Stimulated activated CD4-positive, alpha-beta T cell treated with anti-CD3 and anti-CD28 coated beads, Interleukin-1b, Interleukin-23, amount 100 ng/mL, for 48 hours (primary cell): ENCODE results near the gene PIGH.
"Not testable (repeated sequence)": the region's sequence is repeated elsewhere in the genome, so short reads cannot be mapped to it uniquely, and the experiment has no call there.

Experiments
- DNase-seq: peaks from one replicate; pipeline ENCODE4 v3.0.0-alpha.2; 2020

PIGH gene

GRCh38 chr14:67607646-67608045 is 7.6 kb upstream of the PIGH start:
- DNase-seq, result no peak

DNA sequence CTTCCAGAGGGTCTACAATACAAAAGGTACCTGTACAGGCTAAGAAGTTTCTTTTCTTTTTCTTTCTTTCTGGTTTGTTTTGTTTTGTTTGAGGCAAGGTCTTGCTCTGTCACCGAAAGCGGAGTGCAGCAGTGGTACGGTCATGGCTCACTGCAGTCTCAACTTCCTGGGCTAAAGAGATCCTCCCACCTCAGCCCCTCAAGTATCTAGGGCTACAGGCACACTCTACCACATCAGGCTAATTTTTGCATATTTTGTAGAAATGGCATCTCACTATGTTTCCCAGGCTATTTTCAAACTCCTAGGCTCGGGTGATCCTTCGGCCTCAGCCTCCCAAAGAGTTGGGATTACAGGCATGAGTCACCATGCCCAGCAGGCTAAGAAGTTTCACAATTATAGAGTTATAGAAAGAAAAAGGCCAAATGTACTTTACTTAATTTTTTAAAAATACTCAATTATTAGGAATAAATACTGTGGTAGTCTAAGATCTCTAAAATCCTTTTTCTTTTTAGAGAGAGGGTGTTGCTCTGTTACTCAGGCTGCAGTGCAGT is 3.0 kb upstream of the PIGH start:
- no peak for DNase-seq

- DNase-seq, result no peak
Measured at GRCh38 chr14:67602076-67602475, 2.0 kb upstream of the PIGH start.

GRCh38 chr14:67600562-67600974 is 500 bp upstream of the PIGH start:
- not testable (repeated sequence) for DNase-seq

- no peak for DNase-seq
Measured at GRCh38 chr14:67595392-67595791, 4.7 kb downstream of the PIGH start.

DNA sequence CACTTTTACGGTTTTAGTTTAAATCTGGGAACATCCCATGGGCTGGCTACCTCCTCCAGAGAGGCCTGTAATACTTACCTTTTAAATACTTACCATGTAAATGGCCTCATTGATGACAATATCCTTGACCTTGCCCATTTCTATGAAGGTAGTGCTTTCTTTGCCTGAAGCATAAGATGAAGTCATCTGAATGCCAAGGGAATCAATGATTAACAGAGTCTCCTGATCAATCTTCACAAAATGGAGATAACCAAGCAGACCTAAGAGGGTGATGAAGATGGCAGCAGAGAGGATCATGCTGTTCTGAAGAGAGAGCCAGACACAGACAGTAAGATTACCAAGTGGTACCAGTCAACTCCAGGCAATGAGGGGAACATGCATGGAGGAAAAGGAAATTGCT is 6.4 kb downstream of the PIGH start:
- DNase-seq, result not testable (repeated sequence)

DNA sequence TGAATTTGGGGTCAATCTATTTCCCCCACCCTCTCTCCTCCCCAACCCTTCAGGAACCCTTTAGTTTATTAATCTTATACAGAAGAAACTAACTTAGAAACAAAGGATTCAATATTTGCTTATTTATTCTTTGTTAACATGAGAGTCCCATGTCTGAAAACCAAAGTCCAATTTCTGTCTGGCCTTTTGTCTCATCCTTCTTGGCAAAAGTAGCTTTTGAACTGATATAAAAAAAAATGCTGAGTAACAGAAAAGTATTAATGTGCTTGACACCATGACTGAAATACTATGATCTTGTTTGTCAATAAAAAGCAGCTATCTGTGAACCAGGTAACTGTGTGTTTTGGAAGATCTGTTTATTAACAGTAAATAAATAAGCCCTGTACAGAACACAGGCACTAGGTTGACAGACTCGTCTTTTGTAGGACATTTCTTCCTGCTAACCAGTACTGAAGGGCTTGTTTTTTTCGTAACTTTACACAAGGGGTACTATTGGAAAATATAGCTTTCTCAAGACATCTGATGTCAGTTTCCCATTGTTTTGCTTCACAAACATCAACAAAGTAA is 10.8 kb downstream of the PIGH start:
- no peak for DNase-seq

GRCh38 chr14:67586369-67586768 is 13.7 kb downstream of the PIGH start:
- no peak for DNase-seq

DNA sequence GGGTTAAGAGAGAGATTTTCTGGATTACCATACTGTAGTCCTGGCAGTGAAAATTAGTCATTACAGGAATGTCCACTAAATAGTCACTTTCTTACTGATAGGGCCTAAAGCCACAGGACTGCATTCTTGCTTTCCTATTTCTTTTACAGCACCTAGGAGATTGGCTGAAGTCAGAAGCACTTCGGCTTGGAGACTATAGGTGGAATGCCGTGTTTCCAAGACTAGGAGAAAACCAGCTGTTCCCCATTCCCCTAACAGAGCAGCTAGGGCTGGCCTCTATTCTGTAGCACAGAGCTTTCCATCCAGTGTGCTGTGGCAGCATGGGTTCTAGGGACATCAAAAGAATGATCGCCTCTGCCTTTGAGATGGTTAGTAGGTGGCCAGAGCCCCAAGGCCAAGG is 15.1 kb downstream of the PIGH start:
- DNase-seq, result no peak

DNA sequence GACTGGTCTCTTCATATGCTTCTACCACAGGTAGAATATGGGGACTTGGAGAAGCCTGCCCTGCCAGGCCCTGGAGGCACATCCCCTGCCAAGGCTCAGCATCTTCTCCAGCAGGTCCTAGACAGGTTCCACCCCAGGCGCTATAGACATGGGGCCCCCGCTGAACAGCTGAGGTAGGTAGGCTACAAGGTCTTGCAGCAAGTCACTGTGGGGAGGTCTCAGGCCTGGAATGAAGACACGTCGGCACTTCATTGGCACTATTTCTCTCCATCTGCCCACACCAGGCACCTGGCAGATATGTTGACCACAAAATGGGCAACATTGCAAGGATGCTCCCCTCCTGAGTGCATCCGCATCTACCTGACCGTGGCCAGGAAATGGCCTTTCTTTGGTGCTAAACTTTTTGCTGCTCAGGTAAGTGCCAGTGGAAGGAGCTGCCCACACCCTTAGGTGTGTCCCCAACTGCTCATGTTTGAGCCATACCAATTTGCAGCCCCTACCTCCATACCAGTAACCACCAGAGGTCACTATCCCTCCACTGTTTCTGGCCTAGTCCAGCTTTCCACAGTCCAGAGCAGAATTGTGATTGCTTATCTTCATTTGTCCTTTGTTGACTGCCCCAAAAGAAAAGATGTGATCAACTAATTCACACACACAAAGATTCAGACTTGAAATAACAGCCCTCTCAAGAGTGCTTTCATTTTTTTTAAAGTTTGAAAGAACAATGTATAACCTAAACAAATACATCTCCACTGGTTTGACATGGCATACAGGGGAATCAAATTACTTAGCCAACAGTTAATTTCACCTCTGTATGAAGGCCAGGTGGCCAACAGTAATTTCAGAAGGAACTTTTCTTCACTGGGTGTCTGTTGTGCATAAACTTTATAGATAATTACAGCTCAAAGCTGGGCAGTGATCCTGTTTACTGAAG is 16.1 kb downstream of the PIGH start:
- no peak for DNase-seq

GRCh38 chr14:67582061-67582460 is 18.0 kb downstream of the PIGH start:
- no peak for DNase-seq

DNA sequence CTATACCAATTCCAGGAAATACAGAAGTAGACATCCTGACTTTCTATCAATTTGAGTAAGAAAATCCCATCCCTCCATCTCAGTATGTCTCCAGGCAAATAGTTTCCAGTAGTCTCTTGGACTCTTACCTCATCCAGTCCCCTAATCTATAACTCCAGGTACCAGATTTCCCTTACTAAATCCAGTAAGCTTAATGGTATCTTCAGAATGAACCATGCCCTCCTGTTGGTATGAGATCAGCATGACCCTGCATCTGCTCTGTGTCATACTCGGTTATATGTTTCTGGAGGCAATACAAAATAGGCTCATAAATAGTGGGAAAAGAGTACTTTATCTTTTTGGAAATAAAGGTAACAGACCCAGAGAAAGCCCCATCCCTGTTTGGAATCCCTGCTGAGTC is 18.4 kb downstream of the PIGH start:
- DNase-seq, result no peak

DNA sequence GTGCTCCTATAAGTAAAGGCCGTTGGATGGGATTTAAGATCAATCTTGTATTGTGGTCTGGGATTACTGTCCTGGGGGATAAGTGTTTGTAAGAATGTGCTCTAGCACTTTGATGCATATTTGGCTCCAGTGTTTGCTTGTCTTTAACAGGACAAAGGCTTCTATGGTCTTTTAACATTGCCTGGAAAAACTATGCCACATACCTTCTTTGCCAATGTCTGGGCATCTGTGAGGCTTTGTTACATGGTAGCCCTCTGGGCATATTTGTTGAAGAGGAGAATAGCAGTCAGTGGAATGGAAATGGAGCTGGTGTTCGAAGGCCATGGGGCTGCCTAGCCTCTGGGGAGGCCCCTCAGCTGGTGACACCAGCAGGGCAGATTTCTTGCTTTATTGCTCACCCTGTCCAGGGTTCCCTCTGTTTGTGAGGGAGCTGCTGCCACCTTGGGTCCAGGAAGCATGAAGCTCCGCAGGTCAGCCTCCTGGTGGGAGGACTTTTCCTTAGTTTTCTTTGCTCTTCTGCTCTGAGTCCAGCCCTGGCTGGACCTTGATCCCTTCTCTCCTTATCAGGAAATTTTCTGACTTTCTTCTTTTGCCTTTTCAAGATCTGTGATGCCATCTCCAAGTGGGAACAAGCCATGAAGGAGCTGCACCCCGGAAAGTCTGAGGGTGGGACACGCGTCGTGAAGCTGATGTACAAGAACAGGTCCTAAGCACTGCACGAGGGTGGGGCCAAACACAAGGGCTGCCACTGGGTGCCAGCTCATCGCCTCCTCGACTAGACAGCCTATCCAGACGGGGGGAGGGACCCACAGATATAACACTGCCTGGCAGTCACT is 19.5 kb downstream of the PIGH start:
- no peak for DNase-seq

DNA sequence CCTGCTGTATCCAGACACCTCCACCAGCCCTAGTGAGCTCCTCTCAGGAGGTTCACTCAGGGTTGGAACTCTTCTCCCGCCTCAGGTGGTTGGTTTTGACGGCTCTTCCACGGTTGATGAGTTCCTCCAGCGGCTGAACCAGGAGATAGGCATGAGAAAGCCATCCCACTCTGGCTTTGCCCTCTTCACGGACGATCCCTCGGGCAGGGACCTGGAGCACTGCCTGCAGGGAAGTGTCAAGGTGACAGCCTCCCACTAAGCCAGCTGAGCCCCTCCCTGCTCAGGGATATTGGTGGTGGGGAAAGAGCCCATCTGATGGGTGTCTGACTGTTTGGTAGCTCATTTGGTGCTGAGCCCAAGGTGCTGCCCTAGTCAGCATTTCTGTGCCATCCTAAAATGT is 20.4 kb downstream of the PIGH start:
- no peak for DNase-seq

DNA sequence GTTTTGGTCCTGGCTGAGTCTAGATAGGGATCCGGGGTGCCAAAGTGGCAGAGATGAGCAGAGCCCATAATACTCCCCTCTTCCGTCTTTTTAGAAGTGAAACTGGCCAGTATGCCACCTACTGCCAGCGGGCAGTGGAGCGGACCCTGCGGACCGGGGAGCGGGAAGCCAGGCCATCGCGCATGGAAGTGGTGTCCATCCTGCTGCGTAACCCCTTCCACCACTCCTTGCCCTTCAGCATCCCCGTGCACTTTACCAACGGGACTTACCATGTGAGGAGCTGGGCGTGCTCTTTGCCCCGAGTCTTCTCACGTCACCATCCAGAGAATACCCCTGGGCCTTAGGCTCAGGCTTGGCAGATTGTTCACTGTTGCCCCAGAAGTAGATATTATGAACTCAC is 21.0 kb downstream of the PIGH start:
- no peak for DNase-seq

- DNase-seq, result no peak
Measured at GRCh38 chr14:67577909-67578749, 21.9 kb downstream of the PIGH start.

DNA sequence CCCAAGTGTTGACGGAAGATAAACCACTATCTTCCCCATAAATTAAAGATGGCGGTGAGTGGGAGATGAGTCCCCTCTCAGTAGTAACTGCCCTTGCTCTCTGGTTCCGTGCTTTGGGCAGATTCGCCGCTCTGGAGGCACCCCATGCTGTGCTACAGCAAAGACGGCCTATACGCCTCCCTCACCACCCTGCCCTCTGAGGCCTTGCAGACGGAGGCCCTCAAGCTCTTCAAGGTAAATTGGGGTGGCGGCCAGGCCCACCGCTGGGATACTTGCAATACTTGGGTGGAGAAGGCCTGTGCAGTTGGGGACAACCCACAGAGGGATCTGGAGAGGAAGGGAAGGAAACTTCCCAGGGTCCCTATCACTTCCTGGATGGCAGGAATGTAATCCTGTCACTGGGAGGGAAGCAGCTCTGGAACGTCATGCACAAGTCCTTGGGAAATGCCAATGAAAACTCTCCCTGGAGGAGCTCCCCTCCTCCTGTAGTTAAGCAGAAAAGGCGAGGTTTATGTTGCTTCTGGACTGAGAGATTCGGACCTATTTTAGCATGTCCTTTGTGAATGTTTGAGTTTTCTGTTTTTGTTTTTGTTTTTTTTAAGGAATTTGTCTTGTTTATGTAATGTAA is 22.8 kb downstream of the PIGH start:
- DNase-seq, result no peak

DNA sequence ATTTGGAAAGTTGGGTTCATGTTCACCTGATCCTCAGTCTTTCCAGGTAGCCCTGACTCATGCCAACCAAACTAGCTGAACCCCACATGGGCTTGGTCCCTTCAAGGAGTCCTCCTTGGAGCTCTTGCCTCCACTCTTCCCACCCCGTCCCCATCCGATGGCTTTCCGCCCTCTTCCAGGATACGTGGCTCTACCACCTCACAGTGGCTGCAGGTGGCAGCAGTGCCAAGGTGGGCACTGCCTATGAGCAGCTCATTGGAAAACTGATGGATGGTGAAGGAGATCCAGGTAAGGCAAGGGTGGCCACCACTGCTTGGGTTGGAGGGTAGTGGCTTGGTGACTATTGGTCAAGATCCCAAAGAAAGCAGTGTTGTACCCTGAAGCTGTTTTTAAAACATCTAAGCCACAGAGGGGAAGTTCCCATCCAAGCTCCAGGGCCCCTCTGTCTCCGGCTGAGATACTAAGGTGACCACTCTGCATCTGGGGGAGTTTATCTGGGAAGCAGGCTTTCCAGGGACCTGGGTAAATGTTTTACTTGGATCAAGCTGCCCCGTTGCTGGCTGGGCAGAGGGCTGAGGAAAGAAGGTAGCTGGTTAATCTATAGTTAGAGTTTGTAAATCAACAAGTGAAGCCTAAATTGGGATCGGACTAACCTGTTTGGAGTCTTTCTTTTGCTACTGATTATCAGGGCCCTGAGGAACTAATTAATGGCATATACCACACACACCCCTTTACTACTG is 23.7 kb downstream of the PIGH start:
- no peak for DNase-seq

DNA sequence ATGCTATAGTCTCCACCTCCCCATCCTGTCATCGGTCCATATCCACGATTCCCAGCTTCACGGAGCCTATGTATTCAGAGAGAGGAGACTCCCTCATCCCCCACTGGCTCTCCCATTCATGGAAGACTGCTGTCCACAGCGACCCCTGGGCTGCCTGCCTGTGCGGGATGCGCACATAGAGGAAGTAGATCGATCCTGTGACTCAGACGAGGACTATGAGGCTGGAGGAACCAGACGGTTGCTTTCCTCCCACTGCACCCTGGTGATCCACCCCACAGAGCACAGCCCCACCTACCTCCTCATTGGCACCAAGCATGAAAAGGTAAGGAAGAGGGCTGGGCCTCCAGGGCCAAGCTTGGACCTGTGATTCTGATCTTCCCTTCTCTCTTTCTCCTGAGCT is 24.4 kb downstream of the PIGH start:
- no peak for DNase-seq

DNA sequence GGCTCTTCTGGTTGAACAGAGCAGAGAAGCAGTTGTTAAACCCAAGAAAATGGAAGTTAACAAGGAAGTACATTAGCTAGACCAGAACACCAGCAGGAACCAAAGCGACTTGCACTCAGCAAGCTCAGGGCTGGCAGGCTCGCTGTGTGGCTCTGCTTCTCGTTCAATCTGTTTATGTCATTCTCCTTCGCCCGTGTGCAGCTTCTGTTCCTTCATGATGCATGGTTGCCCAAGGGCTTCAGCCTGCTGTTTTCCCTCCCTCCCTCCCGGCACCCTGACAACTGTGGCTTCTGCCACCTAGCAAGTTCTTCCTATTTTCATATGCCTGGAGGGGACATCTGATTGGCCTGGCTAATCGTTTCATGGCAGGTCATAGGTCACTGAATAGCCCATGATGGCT is 25.3 kb downstream of the PIGH start:
- DNase-seq, result no peak

DNA sequence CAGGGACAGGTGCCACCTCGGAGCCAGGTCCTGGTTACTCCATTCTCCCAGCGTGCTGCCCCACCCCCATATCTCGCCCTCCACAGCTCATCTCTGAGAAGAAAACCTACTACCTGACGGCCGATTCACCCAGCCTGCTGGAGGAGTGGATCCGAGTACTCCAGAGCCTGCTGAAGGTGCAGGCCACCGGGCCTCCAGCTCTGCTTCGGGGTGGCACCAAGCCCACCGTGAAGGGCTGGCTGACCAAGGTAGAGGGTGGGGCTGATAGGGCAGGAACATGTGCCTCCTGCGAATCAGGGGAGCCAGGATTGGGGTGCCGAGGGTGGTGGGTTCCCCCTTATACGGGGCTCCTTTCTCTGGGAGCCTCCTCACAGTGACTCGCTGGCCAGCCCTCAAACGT is 25.9 kb downstream of the PIGH start:
- DNase-seq, result no peak
